Liver (tissue), 9 donors: ENCODE measurements around the gene RELL1. TPM values are rescaled to one million over a fixed set of nuclear protein-coding genes. Genes with fewer than 3 reads are reported as not detected.
A peak's percentile ranks its signal among the peaks of the same experiment; 100 is the strongest.

Experiments
- DNase-seq: peaks from one replicate; pipeline ENCODE4 v3.0.0-alpha.2; 2017; ENCODE audit warnings: low spot score
- H3K27ac ChIP-seq, 2 donors: one replicate each; pipeline ENCODE4 v1.7.0; 2013; ENCODE audit warnings: inconsistent platforms in 2 of 2, low read length in 2 of 2, control low read depth in 1 of 2, low read depth in 1 of 2, mild to moderate bottlenecking in 1 of 2
- H3K27me3 ChIP-seq, 4 donors: one replicate each; pipeline versions ENCODE4 v1.6.1 to v1.7.0; 2013; ENCODE audit warnings: low read length in 3 of 4, inconsistent platforms in 1 of 4, mild to moderate bottlenecking in 1 of 4, moderate library complexity in 1 of 4; ENCODE audit not compliant: control insufficient read depth in 4 of 4, insufficient read depth in 4 of 4
- H3K36me3 ChIP-seq, 4 donors: one replicate each; pipeline versions ENCODE4 v1.6.1 to v1.7.0; 2013; ENCODE audit warnings: low read length in 3 of 4, mild to moderate bottlenecking in 3 of 4, low read depth in 1 of 4, moderate library complexity in 1 of 4; ENCODE audit not compliant: control insufficient read depth in 4 of 4, insufficient read depth in 3 of 4
- H3K4me1 ChIP-seq, 4 donors: one replicate each; pipeline versions ENCODE4 v1.6.1 to v1.7.0; 2013; ENCODE audit warnings: low read length in 3 of 4, mild to moderate bottlenecking in 3 of 4, moderate library complexity in 1 of 4; ENCODE audit not compliant: control insufficient read depth in 4 of 4, insufficient read depth in 4 of 4
- H3K4me3 ChIP-seq, 3 donors: one replicate each; pipeline versions ENCODE4 v1.6.1 to v1.7.0; 2013; ENCODE audit warnings: low read length in 3 of 3, control low read depth in 1 of 3, low read depth in 1 of 3, mild to moderate bottlenecking in 1 of 3
- H3K9ac ChIP-seq, 2 donors: one replicate each; pipeline ENCODE4 v1.7.0; 2013; ENCODE audit warnings: low read length in 2 of 2, mild to moderate bottlenecking in 2 of 2, moderate library complexity in 2 of 2, control low read depth in 1 of 2, low read depth in 1 of 2
- H3K9me3 ChIP-seq, 4 donors: one replicate each; pipeline versions ENCODE4 v1.6.1 to v1.7.0; 2013; ENCODE audit warnings: low read length in 3 of 4; ENCODE audit not compliant: control insufficient read depth in 4 of 4
- EGR1 ChIP-seq, 2 donors: IDR thresholded peaks; 2 replicates each; pipeline ENCODE4 v1.6.1; 2016 to 2018; ENCODE audit warnings: antibody characterized with exemption in 2 of 2, low read depth in 2 of 2
- FOXA1 ChIP-seq: IDR thresholded peaks from 2 replicates; pipeline ENCODE4 v1.6.1; 2016; ENCODE audit warnings: antibody characterized with exemption
- FOXA2 ChIP-seq: IDR thresholded peaks from 2 replicates; pipeline ENCODE4 v1.6.1; 2016; ENCODE audit warnings: antibody characterized with exemption
- GABPA ChIP-seq, 2 donors: IDR thresholded peaks in 1 of 2; conservative IDR thresholded peaks in 1 of 2; 2 replicates each; pipeline ENCODE4 v1.6.1; 2016; ENCODE audit warnings: antibody characterized with exemption in 2 of 2, mild to moderate bottlenecking in 1 of 2, moderate library complexity in 1 of 2
- HNF4A ChIP-seq, 2 donors: conservative IDR thresholded peaks; 2 replicates each; pipeline ENCODE4 v1.6.1; 2016; ENCODE audit warnings: antibody characterized with exemption in 2 of 2, mild to moderate bottlenecking in 2 of 2
- HNF4G ChIP-seq: IDR thresholded peaks from 2 replicates; pipeline ENCODE4 v1.6.1; 2016; ENCODE audit warnings: antibody characterized with exemption
- JUND ChIP-seq, 2 donors: IDR thresholded peaks; 2 replicates each; pipeline ENCODE4 v1.6.1; 2016; ENCODE audit warnings: antibody characterized with exemption in 2 of 2
- MAX ChIP-seq: IDR thresholded peaks from 2 replicates; pipeline ENCODE4 v1.6.1; 2016; ENCODE audit warnings: antibody characterized with exemption
- NR2F2 ChIP-seq: IDR thresholded peaks from 2 replicates; pipeline ENCODE4 v1.6.1; 2016; ENCODE audit warnings: antibody characterized with exemption
- RAD21 ChIP-seq, 2 donors: IDR thresholded peaks; 2 replicates each; pipeline ENCODE4 v1.6.1; 2016; ENCODE audit warnings: antibody characterized with exemption in 2 of 2, mild to moderate bottlenecking in 2 of 2
- RXRA ChIP-seq, 2 donors: IDR thresholded peaks; 2 replicates each; pipeline ENCODE4 v1.6.1; 2017 to 2018; ENCODE audit warnings: antibody characterized with exemption in 2 of 2, mild to moderate bottlenecking in 1 of 2
- SP1 ChIP-seq: IDR thresholded peaks from 2 replicates; pipeline ENCODE4 v1.6.1; 2018; ENCODE audit warnings: antibody characterized with exemption, mild to moderate bottlenecking
- TAF1 ChIP-seq: conservative IDR thresholded peaks from 2 replicates; pipeline ENCODE4 v1.6.1; 2016; ENCODE audit warnings: antibody characterized with exemption, mild to moderate bottlenecking
- YY1 ChIP-seq: IDR thresholded peaks from 2 replicates; pipeline ENCODE4 v1.6.1; 2016; ENCODE audit warnings: antibody characterized with exemption, mild to moderate bottlenecking
- ZBTB33 ChIP-seq: IDR thresholded peaks from 2 replicates; pipeline ENCODE4 v1.6.1; 2016; ENCODE audit warnings: antibody characterized with exemption
- WGBS: extraction: QIAGEN DNeasy Blood & Tissue Kit; methylation state at CpG from one replicate; pipeline ENCODE4 v1.1.7; 2013; 5-methylcytosine and 5-hydroxymethylcytosine counted together
- polyA plus RNA-seq, 2 donors: library from polyadenylated mRNA; stranded (reverse) in 1 of 2; unstranded in 1 of 2; fragments of 200-250 nt in 1 of 2; fragments of >200 nt in 1 of 2; fragmentation: Nextera tagmentation in 1 of 2; extraction: Ambion mirVana in 1 of 2; gene quantifications; one replicate each; pipeline versions ENCODE4 v1.2.1 to v1.2.3, GENCODE V29; 2013 to 2015
- total RNA-seq, 2 donors: library from RNA; depleted of rRNA; stranded (reverse); fragments of >200 nt; gene quantifications; one replicate each; pipeline ENCODE4 v1.2.3, GENCODE V29; 2014
- TF ChIP-seq, protein P1 (sequence below): IDR thresholded peaks from 2 replicates; pipeline ENCODE4 v1.6.1; 2016; ENCODE audit warnings: antibody characterized with exemption
- TF ChIP-seq, protein P2 (sequence below): IDR thresholded peaks from 2 replicates; pipeline ENCODE4 v1.6.1; 2016; ENCODE audit warnings: antibody characterized with exemption, mild to moderate bottlenecking
- donor health status: healthy.
- donor health status: healthy.
- donor health status: healthy.
- donor health status: healthy.
- donor health status: healthy.

RELL1 gene
- total and polyA plus RNA-seq, 4 donors: 1.5 to 16.8 (median 7.3) TPM

DNA sequence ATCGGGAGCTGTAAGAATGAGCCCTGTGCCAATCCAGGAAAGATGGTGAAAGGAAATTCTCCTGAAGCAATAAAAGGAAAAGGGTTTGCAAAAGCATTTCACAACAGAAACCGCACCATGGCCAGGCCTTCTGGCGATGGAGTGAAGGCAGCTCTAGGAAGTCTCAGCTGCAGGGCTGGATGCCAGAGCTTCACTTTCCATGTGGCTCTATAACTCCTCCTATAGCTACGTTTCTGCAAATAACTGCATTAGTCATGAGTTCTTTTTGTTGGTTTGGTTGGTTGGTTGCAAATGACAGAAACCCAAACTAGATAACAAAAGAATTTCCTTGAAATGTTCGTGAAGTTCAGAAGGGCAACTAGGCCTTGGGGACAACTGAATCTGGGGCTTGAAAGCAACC, 84.6 kb downstream of the RELL1 start:
- no peak overlapping the region for H3K4me3 ChIP-seq
- WGBS: 51% methylated on average over 5 of the region's 5 CpGs
- H3K27me3 ChIP-seq: no peaks in the 10 kb centered on the region
- H3K9me3 ChIP-seq: no peaks in the 10 kb centered on the region
- H3K9ac ChIP-seq: no peak overlapping the region
- no peak overlapping the region for H3K27ac ChIP-seq
- H3K4me1 ChIP-seq: peaks cover 3 to 36% (median 11%) of the 10 kb centered on the region in 4 donors
- no peaks in the 10 kb centered on the region for H3K36me3 ChIP-seq
- no peak for TF ChIP-seq FOXA1
- TF ChIP-seq EGR1 (IDR thresholded peaks at IDR 0.05; ENCODE audit: low read depth in 2 of 2): no peak
- TF ChIP-seq, protein P1, sequence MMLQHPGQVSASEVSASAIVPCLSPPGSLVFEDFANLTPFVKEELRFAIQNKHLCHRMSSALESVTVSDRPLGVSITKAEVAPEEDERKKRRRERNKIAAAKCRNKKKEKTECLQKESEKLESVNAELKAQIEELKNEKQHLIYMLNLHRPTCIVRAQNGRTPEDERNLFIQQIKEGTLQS: no peak
- TF ChIP-seq RXRA (IDR thresholded peaks at IDR 0.05): no peak
- TF ChIP-seq MAX: no peak
- TF ChIP-seq JUND (IDR thresholded peaks at IDR 0.05): no peak
- TF ChIP-seq RAD21 (IDR thresholded peaks at IDR 0.05): no peak
- no peak for DNase-seq

DNA sequence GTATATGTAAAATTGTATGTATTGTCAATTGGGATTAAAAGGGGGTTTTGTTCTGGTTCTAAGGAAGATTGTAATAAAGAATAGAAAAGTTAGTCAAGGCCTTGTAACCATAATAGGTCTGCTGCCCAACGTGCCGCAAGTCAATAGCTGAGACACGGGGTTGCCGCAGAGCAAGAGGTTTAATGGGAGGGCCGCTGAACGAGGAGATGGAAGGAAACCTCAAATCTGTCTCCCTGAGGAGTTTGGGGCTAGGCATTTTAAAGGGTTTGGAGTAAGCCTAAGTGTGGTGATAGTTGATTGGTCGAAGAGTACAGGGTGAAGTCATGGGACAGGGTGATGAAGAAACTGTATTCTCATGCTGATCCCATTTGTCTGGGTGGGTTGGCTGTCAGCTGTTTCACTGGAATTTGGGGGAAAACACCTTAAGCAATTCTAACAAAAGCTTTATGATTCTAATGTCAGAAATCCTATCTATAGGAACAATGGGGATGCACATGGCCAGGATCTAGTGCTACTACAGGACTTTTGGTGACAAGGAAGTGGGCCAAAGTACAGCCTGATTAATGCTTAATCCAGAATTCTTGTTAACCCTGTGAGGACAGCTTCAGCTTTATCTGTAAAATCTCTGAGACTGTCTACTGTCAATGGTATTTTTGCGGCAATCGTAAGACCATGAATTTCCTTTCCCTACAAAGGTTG, 86.9 kb downstream of the RELL1 start:
- Histone ChIP-seq H3K27ac (no peak overlapping the region), H3K9me3 (no peaks in the 10 kb centered on the region), H3K27me3 (no peaks in the 10 kb centered on the region), H3K4me3 (no peak overlapping the region), H3K36me3 (no peaks in the 10 kb centered on the region), H3K4me1 (peaks cover 3 to 36% (median 11%) of the 10 kb centered on the region in 4 donors), H3K9ac (no peak overlapping the region)
- TF ChIP-seq JUND (IDR thresholded peaks at IDR 0.05) (no peak), RXRA (IDR thresholded peaks at IDR 0.05) (peak; percentile 28 to 40), HNF4A (conservative IDR thresholded peaks at IDR 0.05) (peak; percentile 60 to 72), SP1 (peak; percentile 57), MAX (peak; percentile 23), EGR1 (IDR thresholded peaks at IDR 0.05; ENCODE audit: low read depth in 2 of 2) (no peak), RAD21 (IDR thresholded peaks at IDR 0.05) (peak in 1 of 2 donors; percentile 5), FOXA2 (no peak)
- 61% methylated on average over 9 of the region's 9 CpGs for WGBS
- no peak for DNase-seq

DNA sequence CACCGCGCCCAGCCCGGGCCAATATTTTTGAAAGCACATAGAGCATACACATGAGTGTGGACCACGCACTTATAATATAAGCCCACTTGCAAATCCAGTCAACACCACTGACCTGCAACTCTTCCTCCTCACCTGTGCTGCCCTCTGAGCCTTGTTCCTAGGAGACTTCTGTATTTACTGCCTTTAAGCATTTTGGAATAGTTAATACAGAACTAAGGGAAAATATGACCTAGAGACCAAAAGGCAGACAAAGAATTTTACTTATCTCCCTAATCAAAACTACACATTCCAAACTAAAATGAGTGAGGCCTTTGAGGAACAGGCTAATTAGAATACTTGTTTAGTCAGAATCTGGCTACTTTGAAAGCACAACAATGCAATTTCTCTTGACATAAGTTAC, 89.1 kb downstream of the RELL1 start:
- peaks cover 0 to 23% (median 5%) of the 10 kb centered on the region in 4 donors for H3K4me1 ChIP-seq
- no peaks in the 10 kb centered on the region for H3K27me3 ChIP-seq
- H3K9me3 ChIP-seq: no peaks in the 10 kb centered on the region
- DNase-seq: no peak
- no peaks in the 10 kb centered on the region for H3K36me3 ChIP-seq
- H3K9ac ChIP-seq: no peak overlapping the region
- no peak overlapping the region for H3K27ac ChIP-seq
- 91% methylated on average over 4 of the region's 4 CpGs for WGBS
- no peak overlapping the region for H3K4me3 ChIP-seq
- TF ChIP-seq MAX (no peak), NR2F2 (no peak), JUND (IDR thresholded peaks at IDR 0.05) (no peak), FOXA1 (no peak), HNF4A (conservative IDR thresholded peaks at IDR 0.05) (no peak), EGR1 (IDR thresholded peaks at IDR 0.05; ENCODE audit: low read depth in 2 of 2) (no peak), RAD21 (IDR thresholded peaks at IDR 0.05) (no peak), YY1 (no peak), GABPA (IDR thresholded peaks at IDR 0.05 in 1 of 2, conservative IDR thresholded peaks at IDR 0.05 in 1 of 2) (no peak), FOXA2 (no peak), HNF4G (no peak), RXRA (IDR thresholded peaks at IDR 0.05) (no peak), ZBTB33 (no peak), TAF1 (no peak)
- TF ChIP-seq, protein P1: no peak
- TF ChIP-seq, protein P2, sequence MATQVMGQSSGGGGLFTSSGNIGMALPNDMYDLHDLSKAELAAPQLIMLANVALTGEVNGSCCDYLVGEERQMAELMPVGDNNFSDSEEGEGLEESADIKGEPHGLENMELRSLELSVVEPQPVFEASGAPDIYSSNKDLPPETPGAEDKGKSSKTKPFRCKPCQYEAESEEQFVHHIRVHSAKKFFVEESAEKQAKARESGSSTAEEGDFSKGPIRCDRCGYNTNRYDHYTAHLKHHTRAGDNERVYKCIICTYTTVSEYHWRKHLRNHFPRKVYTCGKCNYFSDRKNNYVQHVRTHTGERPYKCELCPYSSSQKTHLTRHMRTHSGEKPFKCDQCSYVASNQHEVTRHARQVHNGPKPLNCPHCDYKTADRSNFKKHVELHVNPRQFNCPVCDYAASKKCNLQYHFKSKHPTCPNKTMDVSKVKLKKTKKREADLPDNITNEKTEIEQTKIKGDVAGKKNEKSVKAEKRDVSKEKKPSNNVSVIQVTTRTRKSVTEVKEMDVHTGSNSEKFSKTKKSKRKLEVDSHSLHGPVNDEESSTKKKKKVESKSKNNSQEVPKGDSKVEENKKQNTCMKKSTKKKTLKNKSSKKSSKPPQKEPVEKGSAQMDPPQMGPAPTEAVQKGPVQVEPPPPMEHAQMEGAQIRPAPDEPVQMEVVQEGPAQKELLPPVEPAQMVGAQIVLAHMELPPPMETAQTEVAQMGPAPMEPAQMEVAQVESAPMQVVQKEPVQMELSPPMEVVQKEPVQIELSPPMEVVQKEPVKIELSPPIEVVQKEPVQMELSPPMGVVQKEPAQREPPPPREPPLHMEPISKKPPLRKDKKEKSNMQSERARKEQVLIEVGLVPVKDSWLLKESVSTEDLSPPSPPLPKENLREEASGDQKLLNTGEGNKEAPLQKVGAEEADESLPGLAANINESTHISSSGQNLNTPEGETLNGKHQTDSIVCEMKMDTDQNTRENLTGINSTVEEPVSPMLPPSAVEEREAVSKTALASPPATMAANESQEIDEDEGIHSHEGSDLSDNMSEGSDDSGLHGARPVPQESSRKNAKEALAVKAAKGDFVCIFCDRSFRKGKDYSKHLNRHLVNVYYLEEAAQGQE: no peak
